A549 (cell line): ENCODE results near the gene CLEC16A. TPM values are rescaled to one million over a fixed set of nuclear protein-coding genes. Genes with fewer than 3 reads are reported as not detected.

Source experiments
- ATAC-seq, 2 experiments: fragments of 200-7000 bp in 1 of 2; fragments of >200 bp in 1 of 2; cut with Nextera tagmentation in 1 of 2; cut with Tn5 transposase in 1 of 2; 3 replicates each; pipeline versions ENCODE4 v1.8.0 to v1.9.1; 2018 to 2020; ENCODE audit warnings: mild to moderate bottlenecking in 1 of 2, moderate library complexity in 1 of 2
- CTCF ChIA-PET: fragments of 300-600 bp; sonication (Branson Sonifier 250); formaldehyde crosslinking; extraction: SDS; loops from one replicate; lab custom pipeline; 2021; ENCODE audit warnings: antibody characterized with exemption, inconsistent platforms; lab: Yijun Ruan, JAX
- POLR2A ChIA-PET: fragments of 350-600 bp; formaldehyde crosslinking; extraction: SDS; loops from one replicate; lab custom pipeline; 2021; ENCODE audit warnings: antibody characterized with exemption, inconsistent platforms; lab: Yijun Ruan, JAX
- DNase-seq, 2 experiments: peaks; one replicate each; pipeline versions ENCODE4 v3.0.0 to v3.0.0-alpha.2; 2011 to 2016; ENCODE audit warnings: low read depth in 1 of 2, low spot score in 1 of 2
- FAIRE-seq: peaks from 2 replicates; lab custom pipeline; 2011; peaks lifted over from hg19 to GRCh38; lab: Jason Lieb, UNC
- H3K27ac ChIP-seq, 2 experiments: fragments of >200 bp; sonication (Bioruptor Twin); formaldehyde crosslinking; 3 replicates each; pipeline ENCODE4 v1.5.1; 2016 to 2017
- H3K4me1 ChIP-seq: fragments of >200 bp; sonication (Bioruptor Twin); formaldehyde crosslinking; 3 replicates; pipeline ENCODE4 v1.6.1; 2016
- H3K4me2 ChIP-seq: fragments of >200 bp; sonication (Bioruptor Twin); formaldehyde crosslinking; 3 replicates; pipeline ENCODE4 v1.6.1; 2016
- H3K4me3 ChIP-seq: fragments of >200 bp; sonication (Bioruptor Twin); formaldehyde crosslinking; 3 replicates; pipeline ENCODE4 v1.5.1; 2016
- H3K9me3 ChIP-seq: fragments of >200 bp; sonication (Bioruptor Twin); formaldehyde crosslinking; 3 replicates; pipeline ENCODE4 v1.6.1; 2016
- BCL3 ChIP-seq: fragments of >200 bp; sonication (Bioruptor Twin); formaldehyde crosslinking; IDR thresholded peaks from 3 replicates; pipeline ENCODE4 v1.6.1; 2016
- CBX8 ChIP-seq: fragments of 200-600 bp; sonication (generic); IDR thresholded peaks from 2 replicates; pipeline ENCODE4 v1.6.1; 2016
- CHD2 ChIP-seq: fragments of 150-350 bp; IDR thresholded peaks from 2 replicates; pipeline ENCODE4 v1.6.1; 2014; ENCODE audit warnings: low read length; ENCODE audit not compliant: partially characterized antibody
- CTCF ChIP-seq: fragments of >200 bp; sonication (Bioruptor Twin); formaldehyde crosslinking; IDR thresholded peaks from 3 replicates; pipeline ENCODE4 v1.5.1; 2016
- E2F6 ChIP-seq: IDR thresholded peaks from 2 replicates; pipeline ENCODE4 v1.6.1; 2012; ENCODE audit warnings: low read depth, borderline replicate concordance
- ELK1 ChIP-seq: fragments of 150-350 bp; IDR thresholded peaks from 2 replicates; pipeline ENCODE4 v1.6.1; 2014; ENCODE audit warnings: low read depth, mild to moderate bottlenecking, low read length
- EP300 ChIP-seq, 2 experiments: fragments of >200 bp; sonication (Bioruptor Twin); formaldehyde crosslinking; IDR thresholded peaks; 2 replicates in 1 of 2; 3 replicates in 1 of 2; pipeline ENCODE4 v1.6.1; 2016 to 2017
- FOSB ChIP-seq: fragments of 250-450 bp; sonication (Bioruptor Pico); IDR thresholded peaks from 2 replicates; pipeline ENCODE4 v1.5.0; 2020; ENCODE audit warnings: mild to moderate bottlenecking, moderate library complexity
- FOSL2 ChIP-seq, 2 experiments: fragments of 450-650 bp in 1 of 2; fragments of >200 bp in 1 of 2; sonication (Bioruptor Twin) in 1 of 2; formaldehyde crosslinking; IDR thresholded peaks; 2 replicates each; pipeline versions ENCODE4 v1.5.0 to v1.6.1; 2016 to 2020; ENCODE audit warnings: mild to moderate bottlenecking in 1 of 2, moderate library complexity in 1 of 2
- GATA3 ChIP-seq: IDR thresholded peaks from 2 replicates; pipeline ENCODE4 v1.6.1; 2012; ENCODE audit warnings: borderline replicate concordance
- HEYL ChIP-seq: fragments of 250-450 bp; sonication (Bioruptor Pico); IDR thresholded peaks from 2 replicates; pipeline ENCODE4 v1.8.0; 2021; ENCODE audit warnings: mild to moderate bottlenecking, moderate library complexity
- MAZ ChIP-seq: fragments of 150-350 bp; IDR thresholded peaks from 2 replicates; pipeline ENCODE4 v1.6.1; 2014; ENCODE audit warnings: antibody characterized with exemption, low read depth, low read length, borderline replicate concordance
- NFE2L2 ChIP-seq: fragments of 150-350 bp; conservative IDR thresholded peaks from 2 replicates; pipeline ENCODE4 v1.6.1; 2014; ENCODE audit warnings: low read length
- NPAS2 ChIP-seq: fragments of 250-450 bp; sonication (Bioruptor Pico); IDR thresholded peaks from 2 replicates; pipeline ENCODE4 v1.8.0; 2022; ENCODE audit warnings: mild to moderate bottlenecking, moderate library complexity, borderline replicate concordance
- PBX3 ChIP-seq: IDR thresholded peaks from 2 replicates; pipeline ENCODE4 v1.6.1; 2012
- TP53 ChIP-seq: fragments of 250-450 bp; sonication (Bioruptor Pico); IDR thresholded peaks from 2 replicates; pipeline ENCODE4 v1.5.0; 2021; ENCODE audit warnings: mild to moderate bottlenecking, moderate library complexity
- ZC3H11A ChIP-seq: fragments of 450-650 bp; IDR thresholded peaks from 2 replicates; pipeline ENCODE4 v1.6.1; 2014; ENCODE audit warnings: antibody characterized with exemption, mild to moderate bottlenecking
- WGBS: methylation state at CpG from one replicate; pipeline ENCODE4 v1.1.6; 2017; ENCODE audit errors: missing lambda C conversion rate; 5-methylcytosine and 5-hydroxymethylcytosine counted together
- polyA plus RNA-seq, 4 experiments: library from polyadenylated mRNA; depleted of rRNA in 3 of 4; stranded (reverse); fragments of >200 nt; fragmentation: RNase III in 1 of 4; extraction: RNeasy Plus Mini Kit Qiagen cat#74134 plus additional on column Dnase treatment in 1 of 4; gene quantifications; 2 replicates in 3 of 4; 3 replicates in 1 of 4; pipeline ENCODE4 v1.2.3, GENCODE V29; 2011 to 2017

The CLEC16A gene
- polyA plus RNA-seq, 2 of the 4 experiments (the other 2 are of a cell fraction) = 8.3 to 10.4 TPM

GRCh38 chr16:11032922-11033291, 88.5 kb downstream of the CLEC16A start:
- Histone ChIP-seq H3K4me2 (no peak overlapping the region), H3K4me1 (no peaks in the 10 kb centered on the region), H3K4me3 (no peak overlapping the region), H3K9me3 (peaks cover 10% of the 10 kb centered on the region; the same call in 2 of the 3 replicates), H3K27ac (no peak overlapping the region)
- no peak for ATAC-seq
- ChIA-PET POLR2A (no interaction called here), CTCF (interaction anchor here (1.8 kb wide), 1 partner anchor 69 kb away, joined by 4 read pairs; no protein-coding TSS in a partner anchor)
- FAIRE-seq = no peak
- TF ChIP-seq CBX8 (no peak), HEYL (CRISPR knock-in tag) (no peak), GATA3 (no peak), NFE2L2 (no peak), E2F6 (no peak)
- 88% methylated on average over 7 of the region's 7 CpGs for WGBS
- no peak for DNase-seq

- Histone ChIP-seq H3K27ac (no peak overlapping the region), H3K4me1 (no peaks in the 10 kb centered on the region), H3K9me3 (peaks cover 6% of the 10 kb centered on the region; the same call in 2 of the 3 replicates), H3K4me3 (no peak overlapping the region), H3K4me2 (no peak overlapping the region)
- TF ChIP-seq CTCF (no peak), FOSB (no peak), ZC3H11A (no peak), EP300 (IDR thresholded peaks at IDR 0.05) (no peak), BCL3 (no peak), MAZ (no peak), PBX3 (no peak), ELK1 (no peak), NPAS2 (no peak), CHD2 (no peak)
- DNase-seq (no peak), ATAC-seq (no peak), FAIRE-seq (no peak)
- CTCF ChIA-PET = interaction anchor here (1.1 to 2.0 kb wide), 3 partner anchors 28 to 362 kb away, joined by 4 to 6 read pairs (median 5); no protein-coding TSS in a partner anchor
- POLR2A ChIA-PET = interaction anchor here (1.1 kb wide), 1 partner anchor 17 kb away, joined by 3 read pairs; no protein-coding TSS in a partner anchor
- 84% methylated on average over 14 of the region's 14 CpGs for WGBS
Measured at GRCh38 chr16:11033629-11034420, 89.5 kb downstream of the CLEC16A start.

- Histone ChIP-seq H3K4me3 (no peak overlapping the region), H3K4me2 (no peak overlapping the region), H3K4me1 (no peaks in the 10 kb centered on the region), H3K27ac (no peak overlapping the region), H3K9me3 (no peaks in the 10 kb centered on the region)
- POLR2A ChIA-PET = interaction anchor here (1.1 kb wide), 1 partner anchor 16 kb away, joined by 3 read pairs; no protein-coding TSS in a partner anchor
- DNase-seq (no peak), FAIRE-seq (no peak), ATAC-seq (no peak)
- 90% methylated on average over 5 of the region's 8 CpGs for WGBS
- CTCF ChIA-PET = interaction anchor here (1.8 to 2.0 kb wide), 2 partner anchors 71 to 362 kb away, joined by 4 to 5 read pairs; no protein-coding TSS in a partner anchor
- TF ChIP-seq FOSL2 (IDR thresholded peaks at IDR 0.05) (no peak), FOSL2 (CRISPR knock-in tag; IDR thresholded peaks at IDR 0.05) (no peak), CBX8 (no peak), TP53 (CRISPR knock-in tag) (no peak)
Measured at GRCh38 chr16:11034481-11034931, 90.1 kb downstream of the CLEC16A start.
